Ishikawa (cell line): ENCODE data around the gene NMRAL1.

Experiments used
- CEBPB ChIP-seq: IDR thresholded peaks from 2 replicates; pipeline ENCODE4 v1.6.1; 2012
- CREB1 ChIP-seq: IDR thresholded peaks from 2 replicates; pipeline ENCODE4 v1.6.1; 2012; ENCODE audit warnings: low read depth
- EGR1 ChIP-seq: IDR thresholded peaks from 2 replicates; pipeline ENCODE4 v1.6.1; 2012
- FOXM1 ChIP-seq: IDR thresholded peaks from 2 replicates; pipeline ENCODE4 v1.6.1; 2012; ENCODE audit warnings: low read depth, borderline replicate concordance
- RAD21 ChIP-seq: IDR thresholded peaks from 2 replicates; pipeline ENCODE4 v1.6.1; 2012; ENCODE audit warnings: low read depth
- TCF12 ChIP-seq: IDR thresholded peaks from 2 replicates; pipeline ENCODE4 v1.6.1; 2012; ENCODE audit warnings: low read depth
- TEAD4 ChIP-seq: IDR thresholded peaks from 2 replicates; pipeline ENCODE4 v1.6.1; 2012
- YY1 ChIP-seq: IDR thresholded peaks from 2 replicates; pipeline ENCODE4 v1.6.1; 2012; ENCODE audit warnings: low read depth
- ZBTB7A ChIP-seq: IDR thresholded peaks from 2 replicates; pipeline ENCODE4 v1.6.1; 2012; ENCODE audit warnings: low read depth
- TF ChIP-seq, protein P1 (sequence below): IDR thresholded peaks from 2 replicates; pipeline ENCODE4 v1.6.1; 2012
- TF ChIP-seq, protein P2 (sequence below): IDR thresholded peaks from 2 replicates; pipeline ENCODE4 v1.6.1; 2012; ENCODE audit warnings: low read depth, mild to moderate bottlenecking

DNA sequence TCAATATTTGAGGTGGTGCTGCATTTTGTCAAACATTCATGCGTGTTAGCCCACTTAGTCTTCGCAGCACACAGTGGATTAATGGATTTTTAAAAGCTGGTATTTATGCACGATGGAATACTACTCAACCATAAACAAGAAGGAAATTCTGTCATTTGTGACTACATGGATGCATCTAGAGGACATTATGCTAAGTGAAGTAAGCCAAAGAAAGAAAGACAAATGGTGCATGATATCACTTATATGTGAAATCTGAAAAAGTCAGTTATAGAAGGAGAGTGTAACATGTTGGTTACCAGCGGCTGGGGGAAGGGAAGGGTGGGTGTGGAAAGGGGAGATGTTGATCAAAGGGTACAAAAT lies 24.8 kb upstream of the NMRAL1 start:
- TF ChIP-seq TCF12 (no peak), ZBTB7A (no peak), TEAD4 (no peak), EGR1 (no peak), YY1 (no peak), RAD21 (no peak), FOXM1 (no peak), CEBPB (no peak), CREB1 (no peak)
- TF ChIP-seq, protein P1, sequence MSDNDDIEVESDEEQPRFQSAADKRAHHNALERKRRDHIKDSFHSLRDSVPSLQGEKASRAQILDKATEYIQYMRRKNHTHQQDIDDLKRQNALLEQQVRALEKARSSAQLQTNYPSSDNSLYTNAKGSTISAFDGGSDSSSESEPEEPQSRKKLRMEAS: no peak
- TF ChIP-seq, protein P2, sequence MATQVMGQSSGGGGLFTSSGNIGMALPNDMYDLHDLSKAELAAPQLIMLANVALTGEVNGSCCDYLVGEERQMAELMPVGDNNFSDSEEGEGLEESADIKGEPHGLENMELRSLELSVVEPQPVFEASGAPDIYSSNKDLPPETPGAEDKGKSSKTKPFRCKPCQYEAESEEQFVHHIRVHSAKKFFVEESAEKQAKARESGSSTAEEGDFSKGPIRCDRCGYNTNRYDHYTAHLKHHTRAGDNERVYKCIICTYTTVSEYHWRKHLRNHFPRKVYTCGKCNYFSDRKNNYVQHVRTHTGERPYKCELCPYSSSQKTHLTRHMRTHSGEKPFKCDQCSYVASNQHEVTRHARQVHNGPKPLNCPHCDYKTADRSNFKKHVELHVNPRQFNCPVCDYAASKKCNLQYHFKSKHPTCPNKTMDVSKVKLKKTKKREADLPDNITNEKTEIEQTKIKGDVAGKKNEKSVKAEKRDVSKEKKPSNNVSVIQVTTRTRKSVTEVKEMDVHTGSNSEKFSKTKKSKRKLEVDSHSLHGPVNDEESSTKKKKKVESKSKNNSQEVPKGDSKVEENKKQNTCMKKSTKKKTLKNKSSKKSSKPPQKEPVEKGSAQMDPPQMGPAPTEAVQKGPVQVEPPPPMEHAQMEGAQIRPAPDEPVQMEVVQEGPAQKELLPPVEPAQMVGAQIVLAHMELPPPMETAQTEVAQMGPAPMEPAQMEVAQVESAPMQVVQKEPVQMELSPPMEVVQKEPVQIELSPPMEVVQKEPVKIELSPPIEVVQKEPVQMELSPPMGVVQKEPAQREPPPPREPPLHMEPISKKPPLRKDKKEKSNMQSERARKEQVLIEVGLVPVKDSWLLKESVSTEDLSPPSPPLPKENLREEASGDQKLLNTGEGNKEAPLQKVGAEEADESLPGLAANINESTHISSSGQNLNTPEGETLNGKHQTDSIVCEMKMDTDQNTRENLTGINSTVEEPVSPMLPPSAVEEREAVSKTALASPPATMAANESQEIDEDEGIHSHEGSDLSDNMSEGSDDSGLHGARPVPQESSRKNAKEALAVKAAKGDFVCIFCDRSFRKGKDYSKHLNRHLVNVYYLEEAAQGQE: no peak
